K562 (cell line): ENCODE measurements around the gene SFI1. TPM values are rescaled to one million over a fixed set of nuclear protein-coding genes. Genes with fewer than 3 reads are reported as not detected.

Source experiments
- FOXK1 ChIP-seq: sonication (generic); formaldehyde crosslinking; IDR thresholded peaks from 2 replicates; pipeline ENCODE4 v1.8.0; 2022; ENCODE audit warnings: missing genetic modification reagents, mild to moderate bottlenecking, borderline replicate concordance
- GTF2F1 ChIP-seq: IDR thresholded peaks from 2 replicates; pipeline ENCODE4 v1.6.1; 2011; ENCODE audit warnings: low read depth, low read length, improper control_type of control experiment
- HDAC6 ChIP-seq: IDR thresholded peaks from 2 replicates; pipeline ENCODE4 v1.6.1; 2012; ENCODE audit warnings: low read depth, mild to moderate bottlenecking, control low read depth, inconsistent platforms, low read length, moderate library complexity
- L3MBTL2 ChIP-seq: fragments of 450-650 bp; IDR thresholded peaks from 2 replicates; pipeline ENCODE4 v1.6.1; 2016; ENCODE audit warnings: mild to moderate bottlenecking, moderate library complexity
- MAFK ChIP-seq: IDR thresholded peaks from 2 replicates; pipeline ENCODE4 v1.6.1; 2011; ENCODE audit warnings: low read length, improper control_type of control experiment
- MYC ChIP-seq, 2 experiments: fragments of 250-450 bp in 1 of 2; sonication (Bioruptor Pico) in 1 of 2; IDR thresholded peaks; 2 replicates each; pipeline versions ENCODE4 v1.5.1 to v1.6.1; 2012 to 2021; ENCODE audit warnings: low read depth in 2 of 2, borderline replicate concordance in 1 of 2, improper control_type of control experiment in 1 of 2, low read length in 1 of 2, mild to moderate bottlenecking in 1 of 2, moderate library complexity in 1 of 2
- PCBP1 ChIP-seq: fragments of 200-400 bp; formaldehyde crosslinking; IDR thresholded peaks from 2 replicates; pipeline ENCODE4 v1.6.1; 2018; ENCODE audit warnings: mild to moderate bottlenecking, low read depth, low read length; ENCODE audit not compliant: poor library complexity, severe bottlenecking
- PHF20 ChIP-seq: fragments of 450-650 bp; IDR thresholded peaks from 2 replicates; pipeline ENCODE4 v1.6.1; 2018; ENCODE audit not compliant: partially characterized antibody
- POLR2AphosphoS5 ChIP-seq: IDR thresholded peaks from 2 replicates; pipeline ENCODE4 v1.6.1; 2011; ENCODE audit warnings: mild to moderate bottlenecking, low read depth, low read length, moderate library complexity; ENCODE audit not compliant: control insufficient read depth, insufficient read depth
- POLR2G ChIP-seq: fragments of 200-400 bp; formaldehyde crosslinking; IDR thresholded peaks from 2 replicates; pipeline ENCODE4 v1.6.1; 2017; ENCODE audit warnings: low read depth, mild to moderate bottlenecking, antibody characterized with exemption, low read length, moderate library complexity
- POLR2H ChIP-seq: IDR thresholded peaks from 2 replicates; pipeline ENCODE4 v1.6.1; 2016; ENCODE audit warnings: missing genetic modification characterization, low read depth, mild to moderate bottlenecking, control low read depth, missing compliant biosample characterization, moderate library complexity
- PRMT5 ChIP-seq: sonication (generic); formaldehyde crosslinking; IDR thresholded peaks from 2 replicates; pipeline ENCODE4 v1.5.0; 2020; ENCODE audit warnings: missing genetic modification reagents
- RBM34 ChIP-seq: fragments of 200-400 bp; formaldehyde crosslinking; IDR thresholded peaks from 2 replicates; pipeline ENCODE4 v1.6.1; 2018; ENCODE audit warnings: low read length, borderline replicate concordance; ENCODE audit not compliant: insufficient read depth
- SMAD4 ChIP-seq: fragments of 250-450 bp; sonication (Bioruptor Pico); conservative IDR thresholded peaks from 2 replicates; pipeline ENCODE4 v1.8.0; 2021; ENCODE audit warnings: inconsistent platforms, mild to moderate bottlenecking, moderate library complexity
- SREBF2 ChIP-seq: sonication (generic); formaldehyde crosslinking; IDR thresholded peaks from 2 replicates; pipeline ENCODE4 v1.4.0; 2020; ENCODE audit warnings: mild to moderate bottlenecking, missing genetic modification reagents
- XRCC4 ChIP-seq: IDR thresholded peaks from one replicate; pipeline ENCODE4 v1.6.1; 2011; ENCODE audit not compliant: insufficient read depth, insufficient read length; ENCODE audit errors: extremely low read depth
- ZKSCAN8 ChIP-seq: fragments of 200-800 bp; sonication (Bioruptor generic); IDR thresholded peaks from 2 replicates; pipeline ENCODE4 v1.6.1; 2016; ENCODE audit warnings: missing genetic modification characterization, missing compliant biosample characterization
- ZNF124 ChIP-seq: sonication (generic); formaldehyde crosslinking; IDR thresholded peaks from 2 replicates; pipeline ENCODE4 v1.8.1; 2022; ENCODE audit warnings: missing genetic modification reagents
- ZNF324 ChIP-seq: fragments of 250-450 bp; sonication (Bioruptor Pico); IDR thresholded peaks from 2 replicates; pipeline ENCODE4 v1.4.0; 2020; ENCODE audit warnings: mild to moderate bottlenecking
- ZNF644 ChIP-seq: fragments of 200-800 bp; sonication (Bioruptor generic); IDR thresholded peaks from 2 replicates; pipeline ENCODE4 v1.6.1; 2016; ENCODE audit warnings: low read depth, missing genetic modification characterization, missing compliant biosample characterization
- polyA plus RNA-seq, 8 experiments: library from polyadenylated mRNA; depleted of rRNA in 4 of 8; stranded (reverse) in 5 of 8; unstranded in 3 of 8; fragments of >200 nt; fragmentation: Nextera tagmentation in 2 of 8; fragmentation: Illumina TruSeq in 1 of 8; extraction: Ambion mirVana in 2 of 8; extraction: Trizol in 1 of 8; gene quantifications; 2 replicates each; pipeline versions ENCODE4 v1.2.1 to v1.2.3, GENCODE V29; 2011 to 2014; ENCODE audit warnings: inconsistent platforms in 1 of 8, missing spikeins in 1 of 8
- total RNA-seq, 7 experiments: library from RNA; depleted of rRNA in 6 of 7; stranded (reverse); fragments of >200 nt in 6 of 7; fragmentation: Illumina TruSeq in 2 of 7; extraction: Trizol in 2 of 7; gene quantifications; 2 replicates each; pipeline versions ENCODE4 v1.2.1 to v1.2.3, GENCODE V29; 2011 to 2021; ENCODE audit warnings: low replicate concordance in 1 of 7
- TF ChIP-seq, protein P1 (sequence below): IDR thresholded peaks from 2 replicates; pipeline ENCODE4 v1.6.1; 2014; ENCODE audit warnings: antibody characterized with exemption
- TF ChIP-seq, protein P2 (sequence below): fragments of 250-450 bp; sonication (Bioruptor Pico); IDR thresholded peaks from 2 replicates; pipeline ENCODE4 v1.5.0; 2020; ENCODE audit warnings: mild to moderate bottlenecking, borderline replicate concordance
- TF ChIP-seq, protein P3 (sequence below): IDR thresholded peaks from 2 replicates; pipeline ENCODE4 v1.6.1; 2012; ENCODE audit warnings: low read depth, low read length, improper control_type of control experiment, borderline replicate concordance

SFI1 gene
- total and polyA plus RNA-seq, 9 of the 15 experiments (the other 6 are each of a cell fraction or from before 2014, with no cell fraction given) = 3.0 to 25.6 (median 14.1) TPM

DNA sequence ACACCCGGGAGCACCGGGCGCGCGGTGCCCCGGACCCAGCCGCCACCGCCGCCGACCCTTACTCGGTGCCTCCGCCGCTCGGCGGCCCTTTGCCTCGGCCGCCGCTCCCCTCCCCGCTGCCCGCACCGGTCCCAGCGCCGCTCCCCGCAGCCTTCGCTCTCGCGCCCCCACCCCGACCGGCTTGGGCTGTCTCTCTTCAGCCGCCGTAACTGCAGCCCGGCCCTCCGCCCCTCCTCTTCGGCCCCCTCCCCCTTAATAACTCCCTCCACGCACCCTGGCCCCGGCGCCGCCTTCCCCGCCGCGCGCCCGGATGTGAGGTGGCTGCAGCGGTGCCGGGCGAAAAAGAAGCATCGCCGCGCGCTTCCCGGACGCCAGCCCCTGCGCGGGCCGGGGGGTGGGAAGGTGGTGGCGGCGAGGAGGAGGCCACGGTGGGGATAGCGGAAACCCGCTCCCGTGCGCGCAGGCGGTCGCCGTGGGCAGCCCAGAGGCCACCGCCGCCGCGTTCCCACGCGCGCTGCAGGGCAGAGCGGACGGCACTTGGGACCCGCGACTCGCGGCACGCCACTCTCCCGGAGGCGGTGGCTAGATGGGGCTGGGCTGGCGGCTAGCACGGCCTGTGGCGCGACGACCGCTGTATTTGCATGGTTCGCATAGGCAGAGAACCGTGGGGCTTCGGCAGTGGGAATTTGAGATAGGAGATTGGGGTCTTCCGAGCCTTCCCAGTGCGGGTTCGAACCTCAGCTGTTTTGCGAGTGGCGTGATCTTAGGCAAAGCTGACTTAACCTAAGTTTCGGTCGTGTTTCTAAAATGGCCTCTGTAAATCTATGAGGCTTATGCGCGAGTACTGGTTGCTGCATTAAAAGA, 6.5 kb upstream of the SFI1 start, which contains the start of gene EIF4ENIF1 (continued):
- TF ChIP-seq, protein P1, sequence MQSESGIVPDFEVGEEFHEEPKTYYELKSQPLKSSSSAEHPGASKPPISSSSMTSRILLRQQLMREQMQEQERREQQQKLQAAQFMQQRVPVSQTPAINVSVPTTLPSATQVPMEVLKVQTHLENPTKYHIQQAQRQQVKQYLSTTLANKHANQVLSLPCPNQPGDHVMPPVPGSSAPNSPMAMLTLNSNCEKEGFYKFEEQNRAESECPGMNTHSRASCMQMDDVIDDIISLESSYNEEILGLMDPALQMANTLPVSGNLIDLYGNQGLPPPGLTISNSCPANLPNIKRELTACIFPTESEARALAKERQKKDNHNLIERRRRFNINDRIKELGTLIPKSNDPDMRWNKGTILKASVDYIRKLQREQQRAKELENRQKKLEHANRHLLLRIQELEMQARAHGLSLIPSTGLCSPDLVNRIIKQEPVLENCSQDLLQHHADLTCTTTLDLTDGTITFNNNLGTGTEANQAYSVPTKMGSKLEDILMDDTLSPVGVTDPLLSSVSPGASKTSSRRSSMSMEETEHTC = no peak
- TF ChIP-seq ZNF124 (CRISPR knock-in tag) (no peak), XRCC4 (no peak), ZNF644 (tag) (no peak), GTF2F1 (no peak), POLR2AphosphoS5 (peak; percentile 43; the same call in 1 of the 2 replicates), SREBF2 (CRISPR knock-in tag) (no peak), POLR2H (tag) (no peak), SMAD4 (CRISPR knock-in tag) (peak; percentile 38; the same call in 1 of the 2 replicates), MAFK (no peak), PHF20 (peak; percentile 55), ZNF324 (CRISPR knock-in tag) (no peak), PRMT5 (CRISPR knock-in tag) (no peak), RBM34 (no peak), FOXK1 (CRISPR knock-in tag) (no peak), HDAC6 (no peak), POLR2G (peak; percentile 90), MYC (IDR thresholded peaks at IDR 0.05; ENCODE audit: low read depth, low read length) (0 out of 2 replicates have a peak, but pooled peaks have one; percentile 12), MYC (CRISPR knock-in tag; IDR thresholded peaks at IDR 0.05; ENCODE audit: borderline replicate concordance, low read depth) (no peak), ZKSCAN8 (CRISPR knock-in tag) (no peak), L3MBTL2 (peak; percentile 57), PCBP1 (peak; percentile 61)
- TF ChIP-seq, protein P2, sequence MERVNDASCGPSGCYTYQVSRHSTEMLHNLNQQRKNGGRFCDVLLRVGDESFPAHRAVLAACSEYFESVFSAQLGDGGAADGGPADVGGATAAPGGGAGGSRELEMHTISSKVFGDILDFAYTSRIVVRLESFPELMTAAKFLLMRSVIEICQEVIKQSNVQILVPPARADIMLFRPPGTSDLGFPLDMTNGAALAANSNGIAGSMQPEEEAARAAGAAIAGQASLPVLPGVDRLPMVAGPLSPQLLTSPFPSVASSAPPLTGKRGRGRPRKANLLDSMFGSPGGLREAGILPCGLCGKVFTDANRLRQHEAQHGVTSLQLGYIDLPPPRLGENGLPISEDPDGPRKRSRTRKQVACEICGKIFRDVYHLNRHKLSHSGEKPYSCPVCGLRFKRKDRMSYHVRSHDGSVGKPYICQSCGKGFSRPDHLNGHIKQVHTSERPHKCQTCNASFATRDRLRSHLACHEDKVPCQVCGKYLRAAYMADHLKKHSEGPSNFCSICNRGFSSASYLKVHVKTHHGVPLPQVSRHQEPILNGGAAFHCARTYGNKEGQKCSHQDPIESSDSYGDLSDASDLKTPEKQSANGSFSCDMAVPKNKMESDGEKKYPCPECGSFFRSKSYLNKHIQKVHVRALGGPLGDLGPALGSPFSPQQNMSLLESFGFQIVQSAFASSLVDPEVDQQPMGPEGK (CRISPR knock-in tag) = no peak
- TF ChIP-seq, protein P3, sequence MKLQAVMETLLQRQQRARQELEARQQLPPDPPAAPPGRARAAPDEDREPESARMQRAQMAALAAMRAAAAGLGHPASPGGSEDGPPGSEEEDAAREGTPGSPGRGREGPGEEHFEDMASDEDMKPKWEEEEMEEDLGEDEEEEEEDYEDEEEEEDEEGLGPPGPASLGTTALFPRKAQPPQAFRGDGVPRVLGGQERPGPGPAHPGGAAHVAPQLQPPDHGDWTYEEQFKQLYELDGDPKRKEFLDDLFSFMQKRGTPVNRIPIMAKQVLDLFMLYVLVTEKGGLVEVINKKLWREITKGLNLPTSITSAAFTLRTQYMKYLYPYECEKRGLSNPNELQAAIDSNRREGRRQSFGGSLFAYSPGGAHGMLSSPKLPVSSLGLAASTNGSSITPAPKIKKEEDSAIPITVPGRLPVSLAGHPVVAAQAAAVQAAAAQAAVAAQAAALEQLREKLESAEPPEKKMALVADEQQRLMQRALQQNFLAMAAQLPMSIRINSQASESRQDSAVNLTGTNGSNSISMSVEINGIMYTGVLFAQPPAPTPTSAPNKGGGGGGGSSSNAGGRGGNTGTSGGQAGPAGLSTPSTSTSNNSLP = no peak
